Kidney (tissue), 14 donors: ENCODE data around the gene MANEAL. TPM values are rescaled to one million over a fixed set of nuclear protein-coding genes. Genes with fewer than 3 reads are reported as not detected.

Experiments
- DNase-seq, 5 donors: peaks; one replicate each; pipeline ENCODE4 v3.0.0-alpha.2; 2013 to 2020
- FAIRE-seq: peaks from 2 replicates; lab custom pipeline; 2012; peaks lifted over from hg19 to GRCh38; lab: Jason Lieb, UNC
- H3K27ac ChIP-seq, 2 donors: one replicate each; pipeline ENCODE4 v1.7.0; 2013; ENCODE audit warnings: low read depth in 2 of 2, low read length in 2 of 2, inconsistent platforms in 1 of 2
- H3K27me3 ChIP-seq: one replicate; pipeline ENCODE4 v1.7.1; 2013; ENCODE audit warnings: low read length, inconsistent platforms; ENCODE audit not compliant: control insufficient read depth, insufficient read depth
- H3K36me3 ChIP-seq, 3 donors: one replicate each; pipeline versions ENCODE4 v1.7.0 to v1.7.1; 2013; ENCODE audit warnings: low read length in 3 of 3, control low read depth in 1 of 3, inconsistent platforms in 1 of 3; ENCODE audit not compliant: insufficient read depth in 3 of 3, control insufficient read depth in 2 of 3
- H3K4me1 ChIP-seq, 3 donors: one replicate each; pipeline versions ENCODE4 v1.7.0 to v1.7.1; 2013; ENCODE audit warnings: low read length in 3 of 3, inconsistent platforms in 1 of 3, low read depth in 1 of 3; ENCODE audit not compliant: control insufficient read depth in 2 of 3, insufficient read depth in 2 of 3
- H3K4me3 ChIP-seq, 3 donors: one replicate each; pipeline versions ENCODE4 v1.7.0 to v1.8.1; 2013; ENCODE audit warnings: low read length in 3 of 3, control low read depth in 1 of 3, inconsistent platforms in 1 of 3
- H3K9ac ChIP-seq, 3 donors: one replicate each; pipeline versions ENCODE4 v1.7.0 to v1.7.1; 2013; ENCODE audit warnings: low read length in 3 of 3, control low read depth in 1 of 3, inconsistent platforms in 1 of 3
- H3K9me3 ChIP-seq, 3 donors: one replicate each; pipeline versions ENCODE4 v1.7.0 to v1.7.1; 2013; ENCODE audit warnings: low read length in 3 of 3, control low read depth in 1 of 3, inconsistent platforms in 1 of 3; ENCODE audit not compliant: control insufficient read depth in 2 of 3, insufficient read depth in 1 of 3
- intact Hi-C: fragments of 100-400 bp; cut with DNase I; formaldehyde crosslinking; loops from one replicate; pipeline ENCODE4 v1.11.1; 2022
- polyA plus RNA-seq: library from polyadenylated mRNA; stranded (reverse); fragments of 350-450 nt; fragmentation: Illumina TruSeq; extraction: RNeasy Lipid Tissue Mini Kit (QIAGEN cat#74804); gene quantifications from one replicate; pipeline ENCODE4 v1.2.3, GENCODE V29; 2014; ENCODE audit warnings: low read depth, low replicate concordance; ENCODE audit not compliant: insufficient read depth
- total RNA-seq: library from RNA; stranded (reverse); fragmentation: NEBNext Ultra II Directional; extraction: Animal tissue kit (Norgen Biotek cat#: 25700); gene quantifications from one replicate; pipeline ENCODE4 v1.2.1, GENCODE V29; 2021
- TF ChIP-seq, protein P1 (sequence below): IDR thresholded peaks from 3 replicates; pipeline ENCODE4 v1.5.1; 2012; ENCODE audit warnings: mild to moderate bottlenecking, moderate library complexity, borderline replicate concordance; ENCODE audit not compliant: insufficient read depth; ENCODE audit errors: extremely low read depth
- donor health status: control.
- donor health status: control.
- donor health status: control.
- donor health status: control.
- donor health status: control.
- donor health status: DM: yes; HTN: yes; CAD: no.
- donor health status: Normal renal cell carcinoma (clear cell type).

The MANEAL gene
- total and polyA plus RNA-seq, 2 donors from 2014 or later, result 4.6 to 4.7 TPM

DNA sequence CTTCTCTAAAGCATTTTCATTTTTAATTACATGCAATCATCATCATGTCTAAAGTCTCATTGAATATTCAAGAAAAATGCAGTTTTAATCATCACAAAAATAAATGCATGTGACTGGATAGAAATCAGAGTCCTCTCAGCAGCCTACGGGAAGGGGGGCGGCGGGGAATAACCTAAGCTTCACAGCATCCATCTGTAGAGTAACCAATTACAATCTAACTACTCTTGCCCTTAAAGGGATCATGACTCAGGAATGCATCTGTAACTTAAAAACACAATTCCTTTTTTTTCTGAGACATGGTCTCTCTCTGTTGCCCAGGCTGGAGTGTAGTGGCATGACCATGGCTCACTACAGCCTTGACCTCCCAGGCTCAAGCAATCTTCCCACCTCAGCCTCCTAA, 43.1 kb downstream of the MANEAL start:
- intact Hi-C loops, result no loop called here
- Histone ChIP-seq H3K9me3 (no peaks in the 10 kb centered on the region), H3K36me3 (peaks cover 23 to 42% (median 30%) of the 10 kb centered on the region in 3 donors), H3K27ac (no peak overlapping the region), H3K27me3 (no peaks in the 10 kb centered on the region), H3K9ac (no peak overlapping the region), H3K4me3 (no peak overlapping the region), H3K4me1 (no peaks in the 10 kb centered on the region)
- FAIRE-seq, result no peak
- TF ChIP-seq, protein P1, sequence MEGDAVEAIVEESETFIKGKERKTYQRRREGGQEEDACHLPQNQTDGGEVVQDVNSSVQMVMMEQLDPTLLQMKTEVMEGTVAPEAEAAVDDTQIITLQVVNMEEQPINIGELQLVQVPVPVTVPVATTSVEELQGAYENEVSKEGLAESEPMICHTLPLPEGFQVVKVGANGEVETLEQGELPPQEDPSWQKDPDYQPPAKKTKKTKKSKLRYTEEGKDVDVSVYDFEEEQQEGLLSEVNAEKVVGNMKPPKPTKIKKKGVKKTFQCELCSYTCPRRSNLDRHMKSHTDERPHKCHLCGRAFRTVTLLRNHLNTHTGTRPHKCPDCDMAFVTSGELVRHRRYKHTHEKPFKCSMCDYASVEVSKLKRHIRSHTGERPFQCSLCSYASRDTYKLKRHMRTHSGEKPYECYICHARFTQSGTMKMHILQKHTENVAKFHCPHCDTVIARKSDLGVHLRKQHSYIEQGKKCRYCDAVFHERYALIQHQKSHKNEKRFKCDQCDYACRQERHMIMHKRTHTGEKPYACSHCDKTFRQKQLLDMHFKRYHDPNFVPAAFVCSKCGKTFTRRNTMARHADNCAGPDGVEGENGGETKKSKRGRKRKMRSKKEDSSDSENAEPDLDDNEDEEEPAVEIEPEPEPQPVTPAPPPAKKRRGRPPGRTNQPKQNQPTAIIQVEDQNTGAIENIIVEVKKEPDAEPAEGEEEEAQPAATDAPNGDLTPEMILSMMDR, result no peak
- DNase-seq, result no peak

DNA sequence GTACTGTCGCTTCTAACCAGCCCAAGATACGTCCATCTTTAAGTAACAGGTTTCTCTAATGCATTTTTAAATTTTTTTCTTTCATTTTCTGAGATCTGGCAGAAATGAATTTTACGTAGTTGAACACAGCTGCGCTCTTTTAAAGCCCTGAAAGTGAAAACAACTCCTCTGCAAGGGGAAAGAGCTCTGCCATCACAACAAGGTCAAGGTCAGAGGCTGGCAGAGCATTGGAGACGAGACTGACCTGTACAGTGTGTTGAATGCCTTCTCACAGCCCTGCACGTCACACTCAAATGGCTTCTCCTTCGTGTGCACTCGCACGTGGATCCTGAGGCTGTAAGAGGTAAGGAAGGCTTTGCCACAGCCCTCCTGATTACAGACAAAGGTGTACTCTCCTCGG, 46.0 kb downstream of the MANEAL start:
- no peaks in the 10 kb centered on the region for H3K27me3 ChIP-seq
- TF ChIP-seq, protein P1, result no peak
- H3K4me3 ChIP-seq, result no peak overlapping the region
- FAIRE-seq (no peak), DNase-seq (no peak)
- peaks cover 15 to 27% (median 19%) of the 10 kb centered on the region in 3 donors for H3K36me3 ChIP-seq
- intact Hi-C loops, result no loop called here
- peaks cover 0 to 7% (median 4%) of the 10 kb centered on the region in 3 donors for H3K4me1 ChIP-seq
- H3K27ac ChIP-seq, result no peak overlapping the region
- H3K9me3 ChIP-seq, result no peaks in the 10 kb centered on the region
- no peak overlapping the region for H3K9ac ChIP-seq

DNA sequence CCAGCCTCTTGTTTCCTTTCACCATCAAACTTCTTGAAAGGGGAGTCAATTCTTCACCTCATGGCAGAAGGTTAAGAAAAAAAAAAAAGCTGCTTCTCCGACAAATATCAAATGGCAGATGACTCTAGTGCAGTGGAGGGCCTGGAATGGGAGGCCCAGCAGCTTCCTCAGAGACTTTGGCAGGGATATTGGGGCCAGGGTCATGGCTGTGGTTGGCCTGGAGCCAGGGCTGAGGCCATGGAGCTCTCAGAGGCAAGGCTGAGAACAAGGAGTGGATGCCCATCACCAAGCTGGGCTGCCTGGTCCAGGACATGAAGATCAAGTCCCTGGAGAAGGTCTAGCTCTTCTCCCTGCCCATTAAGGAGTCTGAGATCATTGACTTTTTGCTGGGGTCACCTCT, 47.1 kb downstream of the MANEAL start:
- Histone ChIP-seq H3K9ac (no peak overlapping the region), H3K36me3 (peaks cover 10 to 18% (median 10%) of the 10 kb centered on the region in 3 donors), H3K27me3 (no peaks in the 10 kb centered on the region), H3K9me3 (no peaks in the 10 kb centered on the region), H3K27ac (no peak overlapping the region), H3K4me1 (peaks cover 0 to 11% (median 10%) of the 10 kb centered on the region in 3 donors), H3K4me3 (no peak overlapping the region)
- intact Hi-C loops, result no loop called here
- TF ChIP-seq, protein P1, result no peak
- DNase-seq (no peak), FAIRE-seq (no peak)

GRCh38 chr1:37841652-37842051, 48.0 kb downstream of the MANEAL start:
- Histone ChIP-seq H3K36me3 (peaks cover 8 to 18% (median 10%) of the 10 kb centered on the region in 3 donors), H3K9me3 (no peaks in the 10 kb centered on the region)
- FAIRE-seq, result no peak

More at GRCh38 chr1:37841652-37842051, 48.0 kb downstream of the MANEAL start:
- Histone ChIP-seq H3K4me1 (peaks cover 0 to 11% (median 10%) of the 10 kb centered on the region in 3 donors), H3K27me3 (no peaks in the 10 kb centered on the region), H3K9ac (no peak overlapping the region), H3K4me3 (no peak overlapping the region), H3K27ac (no peak overlapping the region)
- intact Hi-C loops, result no loop called here
- DNase-seq, result no peak
- TF ChIP-seq, protein P1, result no peak
